NCI-H1436 (cell line): Measurements from ENCODE around the gene PEF1.

ENCODE experiments used
- DNase-seq: peaks from one replicate; lab custom pipeline; 2025; lab: John Stamatoyannopoulos, UW

The PEF1 gene

GRCh38 chr1:31627930-31628559, 16.6 kb downstream of the PEF1 start:
- no peak for DNase-seq

GRCh38 chr1:31627301-31627929, 17.3 kb downstream of the PEF1 start:
- no peak for DNase-seq

- no peak for DNase-seq
These were observed 18.2 kb downstream of the PEF1 start for GRCh38 chr1:31626223-31627207.

- DNase-seq: no peak
These were observed 19.0 kb downstream of the PEF1 start for GRCh38 chr1:31625561-31626222.

- DNase-seq: no peak
These were observed 19.8 kb downstream of the PEF1 start for GRCh38 chr1:31624731-31625514.

- no peak for DNase-seq
These were observed 20.4 kb downstream of the PEF1 start for GRCh38 chr1:31624309-31624708.

GRCh38 chr1:31623365-31623764, 21.3 kb downstream of the PEF1 start:
- no peak for DNase-seq

- no peak for DNase-seq
These were observed 22.6 kb downstream of the PEF1 start for GRCh38 chr1:31621847-31622730.

GRCh38 chr1:31621498-31621820, 23.2 kb downstream of the PEF1 start:
- DNase-seq: no peak

- DNase-seq: no peak
These were observed 23.8 kb downstream of the PEF1 start for GRCh38 chr1:31620631-31621497.

GRCh38 chr1:31618916-31619846, 25.5 kb downstream of the PEF1 start:
- DNase-seq: no peak

GRCh38 chr1:31617916-31618746, 26.5 kb downstream of the PEF1 start:
- peak; percentile 28 for DNase-seq

GRCh38 chr1:31617218-31617915, 27.3 kb downstream of the PEF1 start, which contains the start of gene HCRTR1:
HCRTR1 (plus strand) TSS chr1:31617689; CDS start chr1:31619193, 1,504 bp downstream.
- DNase-seq: no peak

- DNase-seq: no peak
These were observed 28.7 kb downstream of the PEF1 start for GRCh38 chr1:31615939-31616338.

GRCh38 chr1:31615414-31615813, 29.3 kb downstream of the PEF1 start:
- DNase-seq: no peak

- DNase-seq: no peak
These were observed 30.2 kb downstream of the PEF1 start for GRCh38 chr1:31614414-31615005.
